Activated naive CD8-positive, alpha-beta T cell treated with anti-CD3 and anti-CD28 coated beads for 36 hours (primary cell): ENCODE results near the gene PPIL4. TPM values are rescaled to one million over a fixed set of nuclear protein-coding genes. Genes with fewer than 3 reads are reported as not detected.

Source experiments
- DNase-seq: peaks from one replicate; pipeline ENCODE4 v3.0.0; 2021
- H3K27ac Mint-ChIP-seq: one replicate; pipeline ENCODE4 v1.8.0; 2022; ENCODE audit warnings: mild to moderate bottlenecking, moderate library complexity, mixed read lengths
- H3K27me3 Mint-ChIP-seq: one replicate; pipeline ENCODE4 v1.8.0; 2022; ENCODE audit warnings: mild to moderate bottlenecking, mixed read lengths
- H3K36me3 Mint-ChIP-seq: one replicate; pipeline ENCODE4 v1.8.0; 2021; ENCODE audit warnings: mild to moderate bottlenecking, mixed read lengths
- H3K4me1 Mint-ChIP-seq: one replicate; pipeline ENCODE4 v1.8.0; 2021; ENCODE audit warnings: mixed read lengths
- H3K4me3 Mint-ChIP-seq: one replicate; pipeline ENCODE4 v1.8.0; 2022; ENCODE audit warnings: mild to moderate bottlenecking, moderate library complexity, mixed read lengths
- H3K9me3 Mint-ChIP-seq: one replicate; pipeline ENCODE4 v1.8.0; 2022; ENCODE audit warnings: mixed read lengths
- total RNA-seq, 2 experiments: library from RNA; stranded (reverse); gene quantifications; one replicate each; pipeline ENCODE4 v1.2.3, GENCODE V29; 2021

Gene PPIL4, protein sequence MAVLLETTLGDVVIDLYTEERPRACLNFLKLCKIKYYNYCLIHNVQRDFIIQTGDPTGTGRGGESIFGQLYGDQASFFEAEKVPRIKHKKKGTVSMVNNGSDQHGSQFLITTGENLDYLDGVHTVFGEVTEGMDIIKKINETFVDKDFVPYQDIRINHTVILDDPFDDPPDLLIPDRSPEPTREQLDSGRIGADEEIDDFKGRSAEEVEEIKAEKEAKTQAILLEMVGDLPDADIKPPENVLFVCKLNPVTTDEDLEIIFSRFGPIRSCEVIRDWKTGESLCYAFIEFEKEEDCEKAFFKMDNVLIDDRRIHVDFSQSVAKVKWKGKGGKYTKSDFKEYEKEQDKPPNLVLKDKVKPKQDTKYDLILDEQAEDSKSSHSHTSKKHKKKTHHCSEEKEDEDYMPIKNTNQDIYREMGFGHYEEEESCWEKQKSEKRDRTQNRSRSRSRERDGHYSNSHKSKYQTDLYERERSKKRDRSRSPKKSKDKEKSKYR
- 10 to 100 TPM; 26.2 to 27.5 TPM for total RNA-seq

DNA sequence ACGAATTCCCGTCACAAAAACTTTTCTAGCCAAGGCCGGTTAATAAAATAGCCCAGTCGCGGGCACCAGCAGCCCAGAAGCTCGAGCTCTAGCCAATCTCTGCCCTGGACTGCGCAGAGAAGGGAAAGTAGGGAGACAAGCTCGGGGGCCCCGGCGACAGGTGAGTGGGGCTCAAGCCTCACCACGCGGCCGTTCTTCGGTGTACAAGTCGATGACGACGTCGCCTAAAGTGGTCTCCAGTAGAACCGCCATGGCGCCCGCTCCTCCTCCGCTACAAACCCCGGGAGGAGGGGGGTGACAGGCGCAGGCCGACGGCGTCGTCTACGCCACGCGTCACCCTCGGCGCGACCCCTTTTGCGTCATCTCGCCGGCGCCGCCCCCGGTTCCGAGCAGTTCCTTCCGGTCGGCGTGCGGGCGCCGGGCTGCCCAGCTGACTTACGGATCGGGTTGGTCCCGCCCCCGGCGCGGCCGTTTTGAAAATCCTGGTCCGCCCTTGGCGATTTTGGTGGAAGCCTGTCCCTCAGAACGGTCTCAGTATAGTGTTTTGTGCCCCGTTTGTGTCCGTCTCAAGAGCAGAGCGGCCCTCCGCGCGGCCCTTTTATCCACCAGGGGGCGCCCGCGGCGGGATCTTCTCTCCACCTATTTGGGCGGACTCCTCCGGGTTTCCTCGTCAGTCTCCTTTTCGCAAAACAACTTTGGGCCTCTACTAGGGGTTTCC, at the start of gene PPIL4:
Gene PPIL4, minus strand, starts transcription at position 290 of the 718 bp plus-strand sequence. Its CDS starts 38 bp downstream, at position 252.
- H3K4me1 Mint-ChIP-seq: peaks cover 31% of the 10 kb centered on the region
- DNase-seq: peak; percentile 98
- peak within 1 kb of the TSS; percentile 94 for H3K4me3 Mint-ChIP-seq
- H3K27ac Mint-ChIP-seq: peak within 1 kb of the TSS; percentile 96
- H3K27me3 Mint-ChIP-seq: no peaks in the 10 kb centered on the region
- H3K9me3 Mint-ChIP-seq: no peaks in the 10 kb centered on the region
- H3K36me3 Mint-ChIP-seq: no peaks in the 10 kb centered on the region

DNA sequence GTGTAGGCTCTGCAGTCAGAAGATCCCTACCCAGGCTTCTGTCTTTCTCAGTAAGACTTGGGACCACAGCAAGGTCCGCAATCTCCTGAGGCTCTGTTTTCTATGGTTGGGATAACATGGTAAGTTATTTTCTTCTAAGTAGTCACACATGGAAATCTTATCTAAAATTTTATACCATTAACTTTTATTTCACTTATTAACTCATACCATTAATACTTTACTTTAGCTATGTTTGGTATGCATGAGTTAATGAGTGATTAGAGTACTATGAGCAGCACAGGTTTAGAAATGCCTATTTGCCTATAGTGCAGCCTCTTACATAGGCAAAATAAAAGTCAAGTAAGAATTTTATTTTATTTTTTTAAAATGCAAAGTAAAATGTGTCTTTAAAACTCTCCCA, 47.6 kb upstream of the PPIL4 start:
- H3K36me3 Mint-ChIP-seq: peaks cover 4% of the 10 kb centered on the region
- H3K27ac Mint-ChIP-seq: no peak overlapping the region
- no peak overlapping the region for H3K4me3 Mint-ChIP-seq
- H3K4me1 Mint-ChIP-seq: no peaks in the 10 kb centered on the region
- H3K9me3 Mint-ChIP-seq: no peaks in the 10 kb centered on the region
- no peak for DNase-seq
- H3K27me3 Mint-ChIP-seq: no peaks in the 10 kb centered on the region

DNA sequence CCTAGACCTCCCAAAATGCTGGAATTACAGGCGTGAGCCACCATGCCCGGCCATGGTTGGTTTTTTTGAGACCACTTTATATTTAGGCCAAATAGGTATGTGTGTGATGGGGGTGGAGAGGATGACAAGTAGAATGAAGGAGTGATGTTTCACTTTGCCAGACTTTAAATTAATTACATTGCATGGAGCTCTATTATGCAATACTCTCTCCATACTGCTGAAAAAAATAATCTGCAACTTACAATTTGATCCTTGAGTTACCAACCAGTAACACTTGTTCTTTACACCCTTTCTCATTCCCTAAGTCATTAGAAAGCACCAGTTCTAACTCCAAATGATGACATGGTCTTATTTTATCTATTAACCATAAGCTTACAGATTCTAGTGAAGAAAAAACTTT, 47.1 kb upstream of the PPIL4 start:
- Mint-ChIP-seq H3K27me3 (no peaks in the 10 kb centered on the region), H3K27ac (no peak overlapping the region), H3K9me3 (no peaks in the 10 kb centered on the region)

DNA sequence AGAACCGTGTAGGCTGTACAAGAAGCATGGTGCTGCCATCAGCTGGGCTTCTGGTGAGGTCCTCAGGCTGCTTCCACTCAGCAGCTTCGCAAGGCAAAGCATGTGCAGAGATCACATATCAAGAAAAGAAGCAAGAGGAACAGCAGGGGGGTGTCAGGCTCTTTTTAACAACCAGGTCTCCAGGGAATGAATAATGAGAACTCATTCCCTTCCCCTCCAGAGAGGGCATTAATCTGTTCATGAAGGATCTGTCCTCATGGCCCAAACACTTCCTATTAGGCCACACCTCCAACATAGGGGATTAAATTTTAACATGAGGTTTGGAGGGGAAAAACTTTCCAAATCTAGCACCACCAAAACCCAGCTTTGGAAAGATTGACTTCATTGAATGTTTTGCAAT, 40.3 kb upstream of the PPIL4 start:
- peaks cover 3% of the 10 kb centered on the region for H3K36me3 Mint-ChIP-seq
- DNase-seq: no peak
- peak overlapping the region; percentile 61 for H3K27ac Mint-ChIP-seq
- H3K4me3 Mint-ChIP-seq: no peak overlapping the region
- H3K27me3 Mint-ChIP-seq: no peaks in the 10 kb centered on the region
- no peaks in the 10 kb centered on the region for H3K9me3 Mint-ChIP-seq
- H3K4me1 Mint-ChIP-seq: peaks cover 5% of the 10 kb centered on the region

More for the DNA sequence above, 47.1 kb upstream of the PPIL4 start:
- no peak for DNase-seq
- no peaks in the 10 kb centered on the region for H3K4me1 Mint-ChIP-seq
- no peak overlapping the region for H3K4me3 Mint-ChIP-seq
- H3K36me3 Mint-ChIP-seq: peaks cover 4% of the 10 kb centered on the region

DNA sequence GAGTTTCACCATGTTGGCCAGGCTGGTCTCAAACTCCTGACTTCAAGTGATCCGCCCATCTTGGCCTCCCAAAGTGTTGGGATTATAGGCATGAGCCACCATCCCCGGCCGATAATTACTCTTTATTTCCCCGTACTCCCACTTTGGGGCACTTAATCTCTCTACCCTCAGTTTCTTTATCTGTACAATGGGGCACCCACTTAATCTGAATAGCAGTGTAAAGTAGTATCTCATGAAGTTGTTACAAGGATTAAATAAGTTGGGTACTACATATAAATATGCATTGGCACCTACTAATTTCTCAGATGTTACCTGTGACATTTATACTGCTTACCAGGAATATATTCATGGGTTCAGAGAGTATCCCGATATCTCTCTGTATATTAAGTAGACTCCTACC, 35.5 kb upstream of the PPIL4 start:
- Mint-ChIP-seq H3K27me3 (no peaks in the 10 kb centered on the region), H3K4me3 (no peak overlapping the region), H3K27ac (no peak overlapping the region), H3K9me3 (no peaks in the 10 kb centered on the region), H3K36me3 (peaks cover 13% of the 10 kb centered on the region), H3K4me1 (peaks cover 5% of the 10 kb centered on the region)
- no peak for DNase-seq

DNA sequence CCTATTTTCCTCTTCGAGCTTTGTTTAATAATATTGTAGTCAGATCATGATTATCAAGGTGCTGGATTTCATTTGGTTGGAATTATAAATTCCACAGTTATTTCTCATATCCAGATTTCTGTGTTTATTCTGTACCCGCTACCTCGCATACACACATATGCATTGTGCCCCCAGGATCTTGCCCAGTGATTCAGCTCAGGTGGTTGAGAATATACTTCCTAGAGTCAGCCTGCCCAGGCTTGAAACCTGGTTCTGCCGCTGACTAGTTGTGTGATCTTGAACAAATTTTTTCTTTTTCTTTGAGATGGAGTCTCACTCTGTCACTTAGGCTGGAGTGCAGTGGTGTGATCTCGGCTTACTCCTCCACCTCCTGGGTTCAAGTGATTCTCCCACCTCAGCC, 35.0 kb upstream of the PPIL4 start:
- H3K27ac Mint-ChIP-seq: no peak overlapping the region
- DNase-seq: no peak
- no peaks in the 10 kb centered on the region for H3K27me3 Mint-ChIP-seq
- no peaks in the 10 kb centered on the region for H3K9me3 Mint-ChIP-seq
- peaks cover 12% of the 10 kb centered on the region for H3K36me3 Mint-ChIP-seq
- H3K4me1 Mint-ChIP-seq: peaks cover 2% of the 10 kb centered on the region
- no peak overlapping the region for H3K4me3 Mint-ChIP-seq

DNA sequence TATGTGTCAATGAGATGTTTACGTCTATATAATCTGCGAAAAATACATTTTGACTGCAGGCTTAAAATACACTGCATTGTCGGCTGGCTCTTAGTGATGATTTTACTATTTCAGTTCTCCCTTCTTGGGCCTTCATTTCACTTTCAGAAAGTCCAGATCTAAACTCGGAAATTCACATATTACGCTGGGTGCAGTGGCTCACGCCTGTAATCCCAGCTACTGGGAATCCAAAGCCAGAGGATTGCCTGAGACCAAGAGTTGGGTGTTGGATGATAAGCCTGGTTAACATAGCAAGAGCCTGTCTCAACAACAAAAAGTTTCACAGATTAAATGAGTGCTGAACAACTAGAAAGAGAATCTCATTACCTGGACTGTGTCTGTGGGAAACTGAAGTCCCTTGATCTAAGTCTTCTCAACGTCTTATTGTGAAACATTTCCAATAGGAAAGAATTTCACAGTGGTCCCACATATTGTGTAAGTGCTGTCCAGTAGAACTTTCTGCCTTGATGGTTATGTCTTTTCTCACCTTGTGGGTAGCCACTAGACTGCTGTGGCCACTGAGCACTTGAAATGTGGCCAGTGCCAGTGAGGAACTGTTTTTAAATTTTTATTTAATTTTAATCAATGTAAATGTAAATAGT, 22.2 kb upstream of the PPIL4 start:
- no peak overlapping the region for H3K27ac Mint-ChIP-seq
- H3K36me3 Mint-ChIP-seq: no peaks in the 10 kb centered on the region
- H3K4me1 Mint-ChIP-seq: peaks cover 27% of the 10 kb centered on the region
- no peak overlapping the region for H3K4me3 Mint-ChIP-seq
- no peak for DNase-seq
- H3K9me3 Mint-ChIP-seq: no peaks in the 10 kb centered on the region
- H3K27me3 Mint-ChIP-seq: no peaks in the 10 kb centered on the region

DNA sequence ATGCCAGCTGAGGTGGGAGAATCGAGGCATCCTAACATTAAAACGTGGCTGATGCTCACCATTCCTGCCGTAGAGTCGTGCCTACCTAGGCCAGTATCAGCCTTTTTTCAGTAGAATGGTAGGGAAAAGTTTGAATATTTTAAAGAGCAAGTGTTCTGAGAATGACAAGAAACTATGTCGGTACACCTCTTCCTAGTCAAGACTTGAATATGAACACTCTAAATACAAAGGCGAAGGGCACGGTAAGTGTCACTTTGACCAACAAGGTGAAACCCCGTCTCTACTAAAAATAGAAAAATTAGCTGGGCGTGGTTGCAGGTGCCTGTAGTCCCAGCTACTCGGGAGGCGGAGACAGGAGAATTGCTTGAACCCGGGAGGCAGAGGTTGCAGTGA, 21.3 kb upstream of the PPIL4 start:
- DNase-seq: no peak

DNA sequence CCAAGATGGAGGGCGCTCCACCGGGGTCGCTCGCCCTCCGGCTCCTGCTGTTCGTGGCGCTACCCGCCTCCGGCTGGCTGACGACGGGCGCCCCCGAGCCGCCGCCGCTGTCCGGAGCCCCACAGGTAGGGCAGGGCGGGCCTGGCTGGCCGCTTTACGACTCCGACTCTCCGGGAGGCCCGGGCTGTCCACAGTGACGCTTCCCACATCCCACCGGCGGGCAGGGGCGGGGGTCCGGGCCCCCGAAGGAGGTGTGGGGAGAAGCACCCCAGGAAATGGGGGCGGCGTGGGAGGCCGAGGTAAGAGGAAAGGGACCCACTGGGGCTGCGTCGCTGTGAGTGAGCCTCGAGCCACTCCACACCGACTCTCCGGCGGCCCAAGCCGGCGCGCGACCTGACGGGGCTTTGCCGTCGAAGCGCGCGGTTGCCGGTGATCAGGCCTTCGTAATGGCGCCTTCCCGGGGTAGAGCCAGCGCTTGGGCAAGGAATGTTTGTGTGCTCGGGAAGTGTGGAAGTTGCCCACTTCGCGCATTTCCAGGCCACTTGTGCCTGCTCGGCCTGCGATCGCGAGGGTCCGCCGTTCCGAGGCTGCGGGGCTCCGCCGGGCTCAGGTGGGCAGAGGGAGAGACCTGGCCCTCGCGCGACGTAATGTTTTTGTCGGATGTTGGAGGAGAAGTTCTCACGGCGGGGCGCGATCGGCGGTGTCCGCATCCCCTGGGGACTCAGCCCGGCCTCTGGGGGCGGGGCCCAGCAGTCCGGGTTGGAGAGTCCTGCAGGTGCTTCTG, 20.8 kb upstream of the PPIL4 start:
- Mint-ChIP-seq H3K27ac (peak overlapping the region; percentile 84), H3K4me1 (peaks cover 27% of the 10 kb centered on the region), H3K4me3 (peak overlapping the region; percentile 91), H3K27me3 (no peaks in the 10 kb centered on the region), H3K9me3 (no peaks in the 10 kb centered on the region), H3K36me3 (no peaks in the 10 kb centered on the region)
- DNase-seq: peak; percentile 51

More for the DNA sequence above, 21.3 kb upstream of the PPIL4 start:
- Mint-ChIP-seq H3K4me1 (peaks cover 27% of the 10 kb centered on the region), H3K36me3 (no peaks in the 10 kb centered on the region), H3K27ac (peak overlapping the region; percentile 84), H3K9me3 (no peaks in the 10 kb centered on the region), H3K4me3 (peak overlapping the region; percentile 91), H3K27me3 (no peaks in the 10 kb centered on the region)

DNA sequence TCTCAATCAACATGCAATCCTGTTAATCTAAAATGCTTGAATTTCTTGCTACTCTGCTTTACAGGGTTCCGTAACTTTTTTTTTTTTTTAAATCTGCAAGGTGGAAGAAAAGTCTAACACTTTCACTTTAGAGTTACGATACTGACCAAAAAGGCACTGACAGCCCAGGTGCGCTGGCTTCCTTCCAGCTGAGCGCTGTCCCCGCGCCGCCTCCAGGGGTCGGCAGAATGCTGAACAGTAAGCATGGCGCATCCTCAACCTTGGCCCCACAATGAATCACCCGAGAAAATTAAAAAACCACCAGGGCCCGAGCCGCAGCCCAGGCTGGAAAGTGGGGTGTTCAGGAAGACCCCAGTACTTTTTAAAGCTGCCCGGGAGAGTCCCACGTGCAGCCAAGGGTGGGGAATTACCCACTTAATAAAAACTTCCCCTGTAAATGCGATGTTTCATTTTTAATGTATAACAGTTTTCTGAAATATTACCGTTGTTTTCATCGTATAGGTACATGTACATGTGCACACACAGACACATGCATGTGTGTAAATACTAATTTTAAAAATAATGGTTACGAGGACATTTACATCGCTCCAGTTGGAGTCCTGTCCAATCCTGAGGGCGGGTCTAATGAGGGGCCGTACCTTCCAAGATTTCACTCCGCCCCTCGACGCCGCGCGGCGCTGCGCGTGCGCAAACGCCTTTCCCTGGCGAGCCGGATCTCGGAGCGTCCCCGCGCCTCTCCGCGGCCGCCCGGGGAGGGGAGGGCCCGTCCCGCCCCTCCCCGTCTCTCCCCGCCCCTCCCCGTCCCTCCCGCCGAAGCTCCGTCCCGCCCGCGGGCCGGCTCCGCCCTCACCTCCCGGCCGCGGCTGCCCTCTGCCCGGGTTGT, 19.9 kb upstream of the PPIL4 start, which contains the start of gene GINM1:
Gene GINM1, plus strand, starts transcription at position 849 of the 883 bp plus-strand sequence. CDS start 40 bp downstream, outside the sequence.
- H3K27ac Mint-ChIP-seq: peak within 1 kb of the TSS; percentile 92
- no peaks in the 10 kb centered on the region for H3K9me3 Mint-ChIP-seq
- H3K36me3 Mint-ChIP-seq: no peaks in the 10 kb centered on the region
- peak within 1 kb of the TSS; percentile 91 for H3K4me3 Mint-ChIP-seq
- peak; percentile 97 for DNase-seq
- no peaks in the 10 kb centered on the region for H3K27me3 Mint-ChIP-seq
- peaks cover 25% of the 10 kb centered on the region for H3K4me1 Mint-ChIP-seq

DNA sequence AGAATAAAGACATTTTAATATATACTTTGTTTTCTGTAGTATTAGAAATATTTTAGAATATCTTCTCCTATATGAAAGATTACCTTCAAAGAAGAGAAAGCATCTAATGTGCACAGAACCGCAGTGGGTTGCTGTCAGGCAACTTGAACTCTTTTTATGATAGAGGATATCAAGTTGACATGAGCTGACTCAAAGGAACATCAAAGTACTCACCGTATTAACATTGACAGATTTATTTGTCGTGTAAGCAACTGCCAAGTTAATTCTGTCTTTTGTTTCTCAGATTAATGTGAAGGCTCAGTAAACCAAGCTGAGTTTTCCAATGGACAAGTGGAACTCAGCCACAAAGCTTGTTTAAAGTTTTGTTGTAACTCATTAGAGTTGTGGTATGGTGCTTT, 18.1 kb upstream of the PPIL4 start:
- H3K36me3 Mint-ChIP-seq: no peaks in the 10 kb centered on the region
- no peak overlapping the region for H3K27ac Mint-ChIP-seq
- H3K4me3 Mint-ChIP-seq: no peak overlapping the region
- H3K27me3 Mint-ChIP-seq: no peaks in the 10 kb centered on the region
- H3K4me1 Mint-ChIP-seq: peaks cover 25% of the 10 kb centered on the region
- no peaks in the 10 kb centered on the region for H3K9me3 Mint-ChIP-seq
- DNase-seq: no peak

DNA sequence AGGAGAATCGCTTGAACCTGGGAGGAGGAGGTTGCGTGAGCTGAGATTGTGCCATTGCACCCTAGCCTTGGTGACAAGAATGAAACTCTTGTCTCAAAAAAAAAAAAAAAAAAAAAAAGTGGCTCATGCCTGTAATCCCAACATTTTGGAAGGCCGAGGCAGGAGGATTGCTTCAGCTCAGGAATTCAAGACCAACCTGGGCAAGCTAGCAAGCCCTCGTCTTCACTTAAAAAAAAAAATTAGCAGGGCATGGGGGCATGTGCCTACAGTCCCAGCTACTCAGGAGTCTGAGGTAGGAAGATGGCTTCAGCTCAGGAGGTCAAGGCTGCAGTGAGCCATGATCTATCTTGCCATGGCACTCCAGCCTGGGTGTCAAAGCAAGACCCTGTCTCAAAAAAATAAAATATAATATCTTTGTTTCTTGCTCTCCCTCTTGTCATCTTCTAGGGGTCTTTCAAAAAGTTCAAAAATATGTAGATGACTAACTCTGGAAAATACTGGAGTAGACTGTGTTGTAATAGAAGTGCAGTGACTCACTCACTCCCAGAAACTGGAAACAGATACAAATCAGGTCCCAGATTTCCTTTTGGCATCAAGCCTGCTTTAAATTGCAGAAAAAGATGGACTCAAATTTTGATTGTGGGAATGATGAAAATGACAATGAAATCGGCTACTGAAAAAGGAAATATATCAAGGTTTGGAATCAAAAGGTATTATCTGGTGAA, 17.5 kb upstream of the PPIL4 start:
- H3K27ac Mint-ChIP-seq: no peak overlapping the region

DNA sequence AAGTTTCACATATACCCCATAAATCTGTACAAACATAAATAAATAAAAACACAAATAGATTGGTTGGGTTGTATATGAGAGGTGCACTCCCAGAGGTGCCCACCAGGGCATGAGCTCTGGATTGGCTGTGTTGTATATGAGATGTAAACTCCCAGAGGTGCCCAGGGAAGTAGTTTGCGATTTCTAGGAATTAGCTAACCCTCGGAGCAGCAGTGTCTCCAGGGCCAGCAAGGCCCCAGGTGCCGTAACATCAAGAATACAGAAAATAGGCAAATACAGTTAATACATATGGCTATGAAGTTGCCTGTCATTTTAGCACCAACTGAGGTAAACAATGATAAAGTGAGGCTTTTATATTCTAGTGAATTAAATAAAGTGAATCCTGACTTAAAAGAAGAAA, 14.9 kb upstream of the PPIL4 start:
- Mint-ChIP-seq H3K4me3 (no peak overlapping the region), H3K36me3 (no peaks in the 10 kb centered on the region), H3K27ac (no peak overlapping the region), H3K9me3 (no peaks in the 10 kb centered on the region), H3K27me3 (peaks cover 5% of the 10 kb centered on the region), H3K4me1 (peaks cover 13% of the 10 kb centered on the region)
- DNase-seq: peak; percentile 12

More for the DNA sequence above, 17.5 kb upstream of the PPIL4 start:
- H3K27me3 Mint-ChIP-seq: no peaks in the 10 kb centered on the region
- no peak for DNase-seq
- no peaks in the 10 kb centered on the region for H3K36me3 Mint-ChIP-seq
- H3K9me3 Mint-ChIP-seq: no peaks in the 10 kb centered on the region
- no peak overlapping the region for H3K4me3 Mint-ChIP-seq
- H3K4me1 Mint-ChIP-seq: peaks cover 25% of the 10 kb centered on the region
